PC-9 (cell line): ENCODE data around the gene ASXL1. TPM values are rescaled to one million over a fixed set of nuclear protein-coding genes. Genes with fewer than 3 reads are reported as not detected.

Experiments
- BruUV-seq: library from RNA; stranded (reverse); fragments of 400-500 nt; replicated peaks from 2 replicates; lab custom pipeline; 2021; lab: Mats Ljungman, UMichigan
- CTCF ChIA-PET: fragments of 300-600 bp; sonication (Branson Sonifier 250); formaldehyde crosslinking; loops from one replicate; lab custom pipeline; 2022; ENCODE audit warnings: antibody characterized with exemption; lab: Charles Lee
- POLR2A ChIA-PET: fragments of 300-600 bp; sonication (Branson Sonifier 250); formaldehyde crosslinking; loops from one replicate; lab custom pipeline; 2022; ENCODE audit warnings: antibody characterized with exemption; ENCODE audit not compliant: unreplicated experiment; lab: Charles Lee
- DNase-seq, 2 experiments: peaks; one replicate each; pipeline versions ENCODE4 v3.0.0 to v3.0.0-alpha.2; 2015 to 2022; ENCODE audit warnings: mixed read lengths in 1 of 2
- H2AFZ ChIP-seq: fragments of 200-600 bp; sonication (generic); 2 replicates; pipeline ENCODE4 v1.8.1; 2017; ENCODE audit warnings: antibody characterized with exemption
- H3F3A ChIP-seq: fragments of 200-600 bp; sonication (generic); 2 replicates; pipeline ENCODE4 v1.8.1; 2017; ENCODE audit warnings: antibody characterized with exemption, mild to moderate bottlenecking, low read depth; ENCODE audit not compliant: insufficient read depth
- H3K27ac ChIP-seq: fragments of 200-600 bp; sonication (generic); 2 replicates; pipeline ENCODE4 v1.6.1; 2016; ENCODE audit warnings: mixed run types
- H3K27me3 ChIP-seq: fragments of 200-600 bp; sonication (generic); 2 replicates; pipeline ENCODE4 v1.6.1; 2016; ENCODE audit warnings: low read depth, mixed run types; ENCODE audit not compliant: insufficient read depth
- H3K36me3 ChIP-seq: fragments of 200-600 bp; sonication (generic); 2 replicates; pipeline ENCODE4 v1.6.1; 2016; ENCODE audit warnings: low read depth, mixed run types
- H3K4me1 ChIP-seq: fragments of 200-600 bp; sonication (generic); replicated peaks from 2 replicates; pipeline ENCODE4 v1.6.1; 2016; ENCODE audit warnings: mixed run types; ENCODE audit not compliant: insufficient read depth
- H3K4me2 ChIP-seq: fragments of 200-600 bp; sonication (generic); 2 replicates; pipeline ENCODE4 v1.6.1; 2017; ENCODE audit warnings: mixed run types
- H3K4me3 ChIP-seq: fragments of 200-600 bp; sonication (generic); 2 replicates; pipeline ENCODE4 v1.6.1; 2016; ENCODE audit warnings: mixed run types
- H3K79me2 ChIP-seq: fragments of 200-600 bp; sonication (generic); 2 replicates; pipeline ENCODE4 v1.6.1; 2017; ENCODE audit warnings: low read depth, mixed run types
- H3K9me2 ChIP-seq: fragments of 200-600 bp; sonication (generic); 2 replicates; pipeline ENCODE4 v1.8.1; 2017; ENCODE audit warnings: mild to moderate bottlenecking; ENCODE audit not compliant: insufficient read depth
- H3K9me3 ChIP-seq: fragments of 200-600 bp; sonication (generic); 2 replicates; pipeline ENCODE4 v1.8.1; 2016; ENCODE audit warnings: low read depth; ENCODE audit not compliant: insufficient read depth
- H4K20me1 ChIP-seq: fragments of 200-600 bp; sonication (generic); 2 replicates; pipeline ENCODE4 v1.8.1; 2017; ENCODE audit not compliant: insufficient read depth
- CTCF ChIP-seq: fragments of 200-600 bp; sonication (generic); conservative IDR thresholded peaks from 2 replicates; pipeline ENCODE4 v1.6.1; 2017; ENCODE audit warnings: mixed run types, antibody characterized with exemption, mild to moderate bottlenecking, moderate library complexity
- EZH2 ChIP-seq: fragments of 200-600 bp; sonication (generic); IDR thresholded peaks from 2 replicates; pipeline ENCODE4 v1.8.0; 2017; ENCODE audit warnings: antibody characterized with exemption, low read depth
- intact Hi-C: fragments of 100-400 bp; cut with micrococcal nuclease; formaldehyde crosslinking; loops from one replicate; pipeline ENCODE4 v1.10.0; 2022; ENCODE audit not compliant: unreplicated experiment
- total RNA-seq: library from RNA; stranded (reverse); gene quantifications from 2 replicates; pipeline ENCODE4 v1.2.3, GENCODE V29; 2021

Gene ASXL1
- total RNA-seq, 1 experiment from 2014 or later = 123 TPM

- H3K4me2 ChIP-seq = no peak overlapping the region
- BruUV-seq = TSS peak; percentile 11
Observed at GRCh38 chr20:32333181-32333987, 24.7 kb upstream of the ASXL1 start.

GRCh38 chr20:32333988-32334885 lies 23.9 kb upstream of the ASXL1 start:
- Histone ChIP-seq H3F3A (peaks cover 8% of the 10 kb centered on the region; the same call in 1 of the 2 replicates), H3K9me3 (no peaks in the 10 kb centered on the region), H2AFZ (no peak overlapping the region), H3K9me2 (no peaks in the 10 kb centered on the region), H4K20me1 (no peaks in the 10 kb centered on the region), H3K79me2 (no peaks in the 10 kb centered on the region), H3K4me2 (no peak overlapping the region), H3K27me3 (no peaks in the 10 kb centered on the region), H3K36me3 (peaks cover 18% of the 10 kb centered on the region), H3K27ac (no peak overlapping the region), H3K4me3 (no peak overlapping the region), H3K4me1 (no peaks in the 10 kb centered on the region)
- DNase-seq = peak in 1 of 2 experiments; percentile 81
- intact Hi-C loops = loop anchor here (2.0 to 5.0 kb wide), 4 partner anchors 23 to 149 kb away; partner anchors contain the start of genes KIF3B, PLAGL2 and POFUT1
- TF ChIP-seq EZH2 = no peak
- no peak for TF ChIP-seq CTCF
- ChIA-PET POLR2A (no interaction called here), CTCF (no interaction called here)
- BruUV-seq = no TSS peak

More at GRCh38 chr20:32333181-32333987, 24.7 kb upstream of the ASXL1 start:
- no peaks in the 10 kb centered on the region for H3K79me2 ChIP-seq
- H2AFZ ChIP-seq = no peak overlapping the region
- no peak overlapping the region for H3K27ac ChIP-seq
- H3K36me3 ChIP-seq = peaks cover 18% of the 10 kb centered on the region
- TF ChIP-seq CTCF (no peak), EZH2 (no peak)
- H3K4me1 ChIP-seq = no peaks in the 10 kb centered on the region
- no peaks in the 10 kb centered on the region for H3K9me3 ChIP-seq
- peak in 1 of 2 experiments; percentile 31 for DNase-seq
- H3K4me3 ChIP-seq = no peak overlapping the region
- H3K9me2 ChIP-seq = no peaks in the 10 kb centered on the region
- H3K27me3 ChIP-seq = no peaks in the 10 kb centered on the region
- ChIA-PET CTCF (no interaction called here), POLR2A (no interaction called here)
- no peaks in the 10 kb centered on the region for H4K20me1 ChIP-seq
- intact Hi-C loops = loop anchor here (2.0 to 5.0 kb wide), 3 partner anchors 56 to 149 kb away; partner anchors contain the start of genes KIF3B, PLAGL2 and POFUT1
- peaks cover 8% of the 10 kb centered on the region; the same call in 1 of the 2 replicates for H3F3A ChIP-seq

- H3K36me3 ChIP-seq = no peaks in the 10 kb centered on the region
- no peaks in the 10 kb centered on the region for H3K9me3 ChIP-seq
- CTCF ChIA-PET = no interaction called here
- no TSS peak for BruUV-seq
- H3K9me2 ChIP-seq = no peaks in the 10 kb centered on the region
- TF ChIP-seq EZH2 = no peak
- TF ChIP-seq CTCF = peak; percentile 63
- POLR2A ChIA-PET = interaction anchor here (0.6 kb wide), 1 partner anchor 118 kb away, joined by 12 read pairs; no protein-coding TSS in a partner anchor
- H3K79me2 ChIP-seq = no peaks in the 10 kb centered on the region
- no peak overlapping the region for H2AFZ ChIP-seq
- H4K20me1 ChIP-seq = no peaks in the 10 kb centered on the region
- no peak overlapping the region for H3K4me3 ChIP-seq
- intact Hi-C loops = no loop called here
- no peaks in the 10 kb centered on the region for H3K27me3 ChIP-seq
- DNase-seq = peak in 1 of 2 experiments; percentile 37
- no peak overlapping the region for H3K27ac ChIP-seq
- peaks cover 16% of the 10 kb centered on the region; the same call in 1 of the 2 replicates for H3F3A ChIP-seq
- no peak overlapping the region for H3K4me2 ChIP-seq
- no peaks in the 10 kb centered on the region for H3K4me1 ChIP-seq
Observed at GRCh38 chr20:32336918-32337347, 21.2 kb upstream of the ASXL1 start.
